ENCODE results near the gene POLR1D. TPM values are rescaled to one million over a fixed set of nuclear protein-coding genes. Genes with fewer than 3 reads are reported as not detected.

POLR1D gene
- total RNA-seq, 1 experiment from 2014 or later, result 70.5 TPM

Other genes starting within 250 kb of the POLR1D start
- gene GTF3A, start 197.3 kb upstream of the POLR1D start, total RNA-seq (2014; rRNA removed), result 188 and 197 TPM in 2 replicates
- gene MTIF3, start 171.3 kb upstream of the POLR1D start, total RNA-seq (2014; rRNA removed), result 30.8 and 45.4 TPM in 2 replicates
- 7.3 and 7.8 TPM in 2 replicates for gene LNX2, start 1.4 kb upstream of the POLR1D start, total RNA-seq (2014; rRNA removed)
- gene GSX1, start 170.6 kb downstream of the POLR1D start, total RNA-seq (2014; rRNA removed), result not detected in 2 replicates

Data from LHCN-M2 (cell line).